ENCODE measurements around the gene GPD1. TPM values are rescaled to one million over a fixed set of nuclear protein-coding genes. Genes with fewer than 3 reads are reported as not detected.

GPD1 gene
- total and polyA plus RNA-seq, 9 of the 15 experiments (the other 6 are each of a cell fraction or from before 2014, with no cell fraction given): 0.13 to 1.00 (median 0.55) TPM

GRCh38 chr12:50084775-50085614 lies 18.8 kb upstream of the GPD1 start, which contains the start of gene SMARCD1 (continued):
- TF ChIP-seq, protein P1, sequence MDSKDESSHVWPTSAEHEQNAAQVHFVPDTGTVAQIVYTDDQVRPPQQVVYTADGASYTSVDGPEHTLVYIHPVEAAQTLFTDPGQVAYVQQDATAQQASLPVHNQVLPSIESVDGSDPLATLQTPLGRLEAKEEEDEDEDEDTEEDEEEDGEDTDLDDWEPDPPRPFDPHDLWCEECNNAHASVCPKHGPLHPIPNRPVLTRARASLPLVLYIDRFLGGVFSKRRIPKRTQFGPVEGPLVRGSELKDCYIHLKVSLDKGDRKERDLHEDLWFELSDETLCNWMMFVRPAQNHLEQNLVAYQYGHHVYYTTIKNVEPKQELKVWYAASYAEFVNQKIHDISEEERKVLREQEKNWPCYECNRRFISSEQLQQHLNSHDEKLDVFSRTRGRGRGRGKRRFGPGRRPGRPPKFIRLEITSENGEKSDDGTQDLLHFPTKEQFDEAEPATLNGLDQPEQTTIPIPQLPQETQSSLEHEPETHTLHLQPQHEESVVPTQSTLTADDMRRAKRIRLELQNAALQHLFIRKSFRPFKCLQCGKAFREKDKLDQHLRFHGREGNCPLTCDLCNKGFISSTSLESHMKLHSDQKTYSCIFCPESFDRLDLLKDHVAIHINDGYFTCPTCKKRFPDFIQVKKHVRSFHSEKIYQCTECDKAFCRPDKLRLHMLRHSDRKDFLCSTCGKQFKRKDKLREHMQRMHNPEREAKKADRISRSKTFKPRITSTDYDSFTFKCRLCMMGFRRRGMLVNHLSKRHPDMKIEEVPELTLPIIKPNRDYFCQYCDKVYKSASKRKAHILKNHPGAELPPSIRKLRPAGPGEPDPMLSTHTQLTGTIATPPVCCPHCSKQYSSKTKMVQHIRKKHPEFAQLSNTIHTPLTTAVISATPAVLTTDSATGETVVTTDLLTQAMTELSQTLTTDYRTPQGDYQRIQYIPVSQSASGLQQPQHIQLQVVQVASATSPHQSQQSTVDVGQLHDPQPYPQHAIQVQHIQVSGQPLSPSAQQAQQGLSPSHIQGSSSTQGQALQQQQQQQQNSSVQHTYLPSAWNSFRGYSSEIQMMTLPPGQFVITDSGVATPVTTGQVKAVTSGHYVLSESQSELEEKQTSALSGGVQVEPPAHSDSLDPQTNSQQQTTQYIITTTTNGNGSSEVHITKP (IDR thresholded peaks at IDR 0.05; ENCODE audit: partially characterized antibody): no peak
- TF ChIP-seq ZNF274 (IDR thresholded peaks at IDR 0.05; ENCODE audit: borderline replicate concordance, low read depth, low read length): no peak
- TF ChIP-seq TAF7 (tag; IDR thresholded peaks at IDR 0.05): peak; percentile 67; the same call in 1 of the 2 replicates
- TF ChIP-seq ZNF436 (CRISPR knock-in tag; IDR thresholded peaks at IDR 0.05): no peak
- TF ChIP-seq ZNF431 (CRISPR knock-in tag; IDR thresholded peaks at IDR 0.05): no peak
- no peak for TF ChIP-seq IRF9 (tag; IDR thresholded peaks at IDR 0.05)
- TF ChIP-seq NCOA4 (IDR thresholded peaks at IDR 0.05; ENCODE audit: partially characterized antibody): no peak
- no peak for TF ChIP-seq TEAD2 (tag; IDR thresholded peaks at IDR 0.05)
- TF ChIP-seq HNRNPL (IDR thresholded peaks at IDR 0.05; ENCODE audit: low read depth, low read length): no peak
- TF ChIP-seq, protein P2, sequence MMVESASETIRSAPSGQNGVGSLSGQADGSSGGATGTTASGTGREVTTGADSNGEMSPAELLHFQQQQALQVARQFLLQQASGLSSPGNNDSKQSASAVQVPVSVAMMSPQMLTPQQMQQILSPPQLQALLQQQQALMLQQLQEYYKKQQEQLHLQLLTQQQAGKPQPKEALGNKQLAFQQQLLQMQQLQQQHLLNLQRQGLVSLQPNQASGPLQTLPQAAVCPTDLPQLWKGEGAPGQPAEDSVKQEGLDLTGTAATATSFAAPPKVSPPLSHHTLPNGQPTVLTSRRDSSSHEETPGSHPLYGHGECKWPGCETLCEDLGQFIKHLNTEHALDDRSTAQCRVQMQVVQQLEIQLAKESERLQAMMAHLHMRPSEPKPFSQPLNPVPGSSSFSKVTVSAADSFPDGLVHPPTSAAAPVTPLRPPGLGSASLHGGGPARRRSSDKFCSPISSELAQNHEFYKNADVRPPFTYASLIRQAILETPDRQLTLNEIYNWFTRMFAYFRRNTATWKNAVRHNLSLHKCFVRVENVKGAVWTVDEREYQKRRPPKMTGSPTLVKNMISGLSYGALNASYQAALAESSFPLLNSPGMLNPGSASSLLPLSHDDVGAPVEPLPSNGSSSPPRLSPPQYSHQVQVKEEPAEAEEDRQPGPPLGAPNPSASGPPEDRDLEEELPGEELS (CRISPR knock-in tag; IDR thresholded peaks at IDR 0.05; ENCODE audit: borderline replicate concordance): no peak
- TF ChIP-seq KDM1A (IDR thresholded peaks at IDR 0.05): no peak
- no peak for TF ChIP-seq FOXM1 (IDR thresholded peaks at IDR 0.05; ENCODE audit: low read depth)
- no peak for TF ChIP-seq FOXM1 (CRISPR knock-in tag; IDR thresholded peaks at IDR 0.05; ENCODE audit: low read depth)
- TF ChIP-seq, protein P3, sequence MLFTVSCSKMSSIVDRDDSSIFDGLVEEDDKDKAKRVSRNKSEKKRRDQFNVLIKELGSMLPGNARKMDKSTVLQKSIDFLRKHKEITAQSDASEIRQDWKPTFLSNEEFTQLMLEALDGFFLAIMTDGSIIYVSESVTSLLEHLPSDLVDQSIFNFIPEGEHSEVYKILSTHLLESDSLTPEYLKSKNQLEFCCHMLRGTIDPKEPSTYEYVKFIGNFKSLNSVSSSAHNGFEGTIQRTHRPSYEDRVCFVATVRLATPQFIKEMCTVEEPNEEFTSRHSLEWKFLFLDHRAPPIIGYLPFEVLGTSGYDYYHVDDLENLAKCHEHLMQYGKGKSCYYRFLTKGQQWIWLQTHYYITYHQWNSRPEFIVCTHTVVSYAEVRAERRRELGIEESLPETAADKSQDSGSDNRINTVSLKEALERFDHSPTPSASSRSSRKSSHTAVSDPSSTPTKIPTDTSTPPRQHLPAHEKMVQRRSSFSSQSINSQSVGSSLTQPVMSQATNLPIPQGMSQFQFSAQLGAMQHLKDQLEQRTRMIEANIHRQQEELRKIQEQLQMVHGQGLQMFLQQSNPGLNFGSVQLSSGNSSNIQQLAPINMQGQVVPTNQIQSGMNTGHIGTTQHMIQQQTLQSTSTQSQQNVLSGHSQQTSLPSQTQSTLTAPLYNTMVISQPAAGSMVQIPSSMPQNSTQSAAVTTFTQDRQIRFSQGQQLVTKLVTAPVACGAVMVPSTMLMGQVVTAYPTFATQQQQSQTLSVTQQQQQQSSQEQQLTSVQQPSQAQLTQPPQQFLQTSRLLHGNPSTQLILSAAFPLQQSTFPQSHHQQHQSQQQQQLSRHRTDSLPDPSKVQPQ (CRISPR knock-in tag; IDR thresholded peaks at IDR 0.05; ENCODE audit: borderline replicate concordance): no peak
- TF ChIP-seq ZNF232 (CRISPR knock-in tag; IDR thresholded peaks at IDR 0.05): no peak
- TF ChIP-seq PCBP2 (IDR thresholded peaks at IDR 0.05; ENCODE audit: low read depth, low read length, poor library complexity, severe bottlenecking): no peak
- TF ChIP-seq NFE2 (IDR thresholded peaks at IDR 0.05; ENCODE audit: low read depth): peak; percentile 69
- peak; percentile 60; the same call in 1 of the 2 replicates for TF ChIP-seq POLR2A (conservative IDR thresholded peaks at IDR 0.05)
